LNCaP clone FGC (cell line): Measurements from ENCODE around the gene FOXN3.

Experiments used
- DNase-seq: peaks from one replicate; pipeline ENCODE4 v3.0.0-alpha.2; 2011; ENCODE audit warnings: low read depth
- H3K4me3 ChIP-seq: 2 replicates; pipeline ENCODE4 v1.5.1; 2011; ENCODE audit warnings: mild to moderate bottlenecking, low read depth, low read length, control low read depth
- CTCF ChIP-seq: IDR thresholded peaks from 2 replicates; pipeline ENCODE4 v1.5.1; 2012; ENCODE audit warnings: mild to moderate bottlenecking; ENCODE audit not compliant: control insufficient read depth, insufficient read depth; ENCODE audit errors: extremely low read depth

The FOXN3 gene

GRCh38 chr14:89319687-89320086, 97.3 kb downstream of the FOXN3 start:
- H3K4me3 ChIP-seq, result no peak overlapping the region
- peak; percentile 75 for DNase-seq
- TF ChIP-seq CTCF, result no peak

DNA sequence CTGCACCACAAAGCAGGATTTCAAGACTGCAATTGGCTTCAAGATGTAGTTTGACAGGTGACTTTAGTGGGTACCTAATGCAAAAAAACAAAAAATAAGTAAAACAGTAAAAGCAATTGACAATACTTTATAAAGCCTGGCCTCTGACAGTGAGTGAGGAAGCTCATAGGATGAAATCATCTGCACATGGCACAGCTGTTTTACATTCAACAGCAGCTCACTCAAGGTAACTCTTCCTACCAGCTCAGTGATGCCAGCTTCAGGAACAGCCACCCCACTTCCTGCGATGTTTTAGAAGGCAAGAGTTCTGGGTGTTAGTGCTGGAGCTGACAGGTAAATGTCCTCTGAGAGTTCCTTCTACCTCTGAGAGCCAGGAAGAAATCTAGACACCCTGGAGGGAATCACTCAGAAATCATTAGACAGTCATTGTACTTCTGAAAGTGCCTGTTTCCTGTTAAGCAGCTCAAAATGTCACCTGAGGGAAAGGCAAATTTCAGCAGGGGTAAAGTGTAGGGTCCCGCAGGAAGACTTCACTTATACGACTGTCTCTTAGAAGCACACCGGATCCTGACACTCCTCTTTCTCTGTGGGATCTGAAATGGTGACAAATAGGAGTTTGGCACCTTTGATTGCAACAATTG, 99.9 kb downstream of the FOXN3 start:
- no peak for TF ChIP-seq CTCF
- DNase-seq, result no peak
- H3K4me3 ChIP-seq, result no peak overlapping the region

DNA sequence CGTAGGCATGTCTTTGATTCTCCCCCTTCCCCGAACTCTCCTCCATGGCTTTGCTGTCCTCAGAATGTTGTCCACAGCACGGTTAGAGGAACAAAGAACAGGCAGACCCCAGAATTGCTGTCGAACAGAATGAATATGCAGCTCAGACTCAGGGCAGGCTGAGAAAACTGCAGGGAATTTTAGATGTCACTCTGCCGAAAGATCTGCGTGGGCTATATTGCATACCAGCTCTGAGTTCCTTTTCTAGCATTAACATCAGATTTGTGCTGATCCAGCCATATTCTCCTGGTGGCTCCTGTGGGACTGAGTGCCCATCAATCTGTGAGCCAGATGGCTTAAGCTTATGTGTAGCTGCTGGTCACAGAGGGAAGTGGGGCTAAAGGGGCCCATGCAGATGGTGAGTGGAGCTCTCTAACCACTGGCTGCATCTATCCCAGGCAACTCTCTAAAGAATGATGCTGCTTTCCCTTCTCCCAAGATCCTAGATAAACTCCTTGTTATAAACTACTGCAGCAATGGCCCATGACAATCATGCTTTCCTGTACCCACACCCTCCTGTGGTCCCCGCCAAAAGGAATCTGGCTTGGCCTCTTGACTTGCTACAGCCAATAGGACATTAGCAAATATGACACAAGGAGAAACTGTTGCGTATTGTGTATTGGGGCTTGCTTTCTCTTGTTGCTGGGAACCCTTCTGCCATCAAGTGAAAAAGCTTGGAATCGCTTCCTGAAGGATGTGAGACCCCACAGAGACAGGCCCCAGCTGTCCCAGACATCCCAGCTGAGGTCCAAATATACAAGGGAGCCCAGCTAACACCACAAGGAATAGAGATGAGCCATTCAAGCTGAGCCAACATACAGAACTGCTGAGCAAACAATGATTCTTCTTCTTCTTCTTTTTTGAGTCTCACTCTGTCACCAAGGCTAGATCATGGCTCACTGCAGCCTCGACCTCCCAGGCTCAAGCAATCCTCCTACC, 101.3 kb downstream of the FOXN3 start:
- no peak for DNase-seq
- no peak for TF ChIP-seq CTCF
- no peak overlapping the region for H3K4me3 ChIP-seq

DNA sequence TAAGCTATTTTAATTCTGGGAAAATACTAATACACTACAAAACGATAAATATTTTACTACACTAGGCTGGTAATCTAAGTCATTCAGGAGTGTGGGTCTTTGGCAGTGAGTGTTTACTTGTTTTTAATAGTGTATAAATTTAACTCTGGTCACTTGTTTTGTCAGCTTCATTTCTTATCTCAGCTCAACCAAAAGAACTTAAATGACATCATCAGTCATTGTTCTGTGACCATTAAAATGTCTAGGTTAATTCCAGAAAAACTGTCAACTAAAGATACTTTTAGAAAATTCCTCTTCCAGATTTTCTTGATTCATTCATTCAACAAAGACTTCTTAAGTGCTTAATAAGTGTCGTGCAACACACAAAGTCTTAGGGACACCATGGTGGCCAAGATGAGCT, 102.8 kb downstream of the FOXN3 start:
- no peak for TF ChIP-seq CTCF
- no peak overlapping the region for H3K4me3 ChIP-seq
- DNase-seq, result no peak

DNA sequence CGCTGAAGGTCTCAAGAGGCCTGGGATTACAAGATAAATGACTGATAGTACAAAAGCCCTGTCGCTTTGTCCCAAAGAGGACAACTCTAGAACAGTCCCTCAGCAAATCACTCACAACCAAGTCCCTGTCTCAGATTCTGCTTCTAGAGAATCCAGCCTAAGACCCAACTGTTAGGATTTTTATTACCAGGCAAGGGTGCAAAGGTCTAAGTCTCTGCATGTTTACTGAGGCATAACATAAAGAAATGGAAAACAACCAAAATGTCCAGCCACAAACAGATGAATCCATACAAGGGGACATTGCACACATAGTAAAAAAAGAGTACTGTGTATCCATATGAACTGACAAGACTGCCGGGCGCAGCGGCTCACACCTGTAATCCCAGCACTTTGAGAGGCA, 104.1 kb downstream of the FOXN3 start:
- no peak for TF ChIP-seq CTCF
- DNase-seq, result no peak
- no peak overlapping the region for H3K4me3 ChIP-seq

GRCh38 chr14:89310211-89310610, 106.8 kb downstream of the FOXN3 start:
- H3K4me3 ChIP-seq, result no peak overlapping the region
- DNase-seq, result no peak

More at GRCh38 chr14:89310211-89310610, 106.8 kb downstream of the FOXN3 start:
- TF ChIP-seq CTCF, result no peak
